Measurements from ENCODE around the gene SUPT3H.
"Not testable (repeated sequence)": the region's sequence is repeated elsewhere in the genome, so short reads cannot be mapped to it uniquely, and the experiment has no call there.

GRCh38 chr6:44900358-44900757 is 477.4 kb downstream of the SUPT3H start:
- TF ChIP-seq CTCF (CRISPR knock-in tag; IDR thresholded peaks at IDR 0.05); ZNF3 (CRISPR knock-in tag; IDR thresholded peaks at IDR 0.05); RNF2 (conservative IDR thresholded peaks at IDR 0.05; ENCODE audit: low read depth); IRF1 (CRISPR knock-in tag; IDR thresholded peaks at IDR 0.05; ENCODE audit: low read depth); MEF2D (CRISPR knock-in tag; IDR thresholded peaks at IDR 0.05); ZNF101 (CRISPR knock-in tag; IDR thresholded peaks at IDR 0.05; ENCODE audit: borderline replicate concordance, low read depth); THAP7 (CRISPR knock-in tag; IDR thresholded peaks at IDR 0.05); RBFOX2 (IDR thresholded peaks at IDR 0.05; ENCODE audit: low read depth, low read length); HMGXB4 (CRISPR knock-in tag; IDR thresholded peaks at IDR 0.05; ENCODE audit: borderline replicate concordance in 1 of 2, low read depth in 1 of 2); HNF4A (CRISPR knock-in tag; IDR thresholded peaks at IDR 0.05): not testable (repeated sequence)

Measured in HepG2 (cell line).